ENCODE measurements around the gene ZP1.

DNA sequence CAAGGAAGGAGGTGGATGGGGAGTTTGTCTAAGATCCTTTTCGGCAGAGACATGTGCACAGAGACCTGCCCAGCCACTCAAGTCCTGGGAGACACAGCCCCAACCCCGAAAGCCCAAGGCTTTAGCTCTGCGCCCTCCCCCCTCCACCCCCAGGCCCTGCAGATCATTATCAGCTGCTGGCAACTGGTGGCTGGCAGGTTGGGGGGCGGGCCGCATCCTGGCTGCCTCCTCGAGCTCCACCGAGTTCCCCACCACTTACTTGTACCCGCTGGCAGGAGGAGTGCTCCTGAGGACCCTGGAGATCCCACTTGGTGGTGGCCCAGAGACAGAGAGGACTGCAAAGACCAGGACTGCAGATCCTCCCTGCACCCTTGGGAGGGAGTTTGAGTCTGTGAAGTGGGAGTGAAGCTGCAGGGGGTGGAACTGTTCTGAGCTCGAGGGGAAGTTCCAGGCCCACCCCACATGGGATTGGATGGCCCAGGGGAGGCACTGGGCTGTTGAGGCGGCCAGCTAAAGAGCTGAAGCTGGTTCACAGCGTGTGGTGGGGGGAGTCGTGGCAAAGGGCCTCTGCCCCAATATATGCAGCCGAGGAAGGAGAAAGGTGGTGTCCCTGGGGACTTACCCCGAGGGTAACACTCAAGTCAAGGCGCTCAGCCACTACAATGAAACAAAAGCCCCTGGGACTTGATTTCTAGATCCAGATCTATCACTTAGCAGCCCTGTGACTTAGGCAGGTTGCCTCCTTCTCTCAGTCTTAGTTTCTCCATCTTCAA is 45.3 kb upstream of the ZP1 start:
- TF ChIP-seq RAD21 (IDR thresholded peaks at IDR 0.05; ENCODE audit: insufficient read depth, low read depth, low read length) (no peak), GABPA (IDR thresholded peaks at IDR 0.05; ENCODE audit: low read depth) (no peak), FOXK2 (IDR thresholded peaks at IDR 0.05) (no peak)
- TF ChIP-seq, protein P1, sequence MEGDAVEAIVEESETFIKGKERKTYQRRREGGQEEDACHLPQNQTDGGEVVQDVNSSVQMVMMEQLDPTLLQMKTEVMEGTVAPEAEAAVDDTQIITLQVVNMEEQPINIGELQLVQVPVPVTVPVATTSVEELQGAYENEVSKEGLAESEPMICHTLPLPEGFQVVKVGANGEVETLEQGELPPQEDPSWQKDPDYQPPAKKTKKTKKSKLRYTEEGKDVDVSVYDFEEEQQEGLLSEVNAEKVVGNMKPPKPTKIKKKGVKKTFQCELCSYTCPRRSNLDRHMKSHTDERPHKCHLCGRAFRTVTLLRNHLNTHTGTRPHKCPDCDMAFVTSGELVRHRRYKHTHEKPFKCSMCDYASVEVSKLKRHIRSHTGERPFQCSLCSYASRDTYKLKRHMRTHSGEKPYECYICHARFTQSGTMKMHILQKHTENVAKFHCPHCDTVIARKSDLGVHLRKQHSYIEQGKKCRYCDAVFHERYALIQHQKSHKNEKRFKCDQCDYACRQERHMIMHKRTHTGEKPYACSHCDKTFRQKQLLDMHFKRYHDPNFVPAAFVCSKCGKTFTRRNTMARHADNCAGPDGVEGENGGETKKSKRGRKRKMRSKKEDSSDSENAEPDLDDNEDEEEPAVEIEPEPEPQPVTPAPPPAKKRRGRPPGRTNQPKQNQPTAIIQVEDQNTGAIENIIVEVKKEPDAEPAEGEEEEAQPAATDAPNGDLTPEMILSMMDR (IDR thresholded peaks at IDR 0.05 in 2 of 3, conservative IDR thresholded peaks at IDR 0.05 in 1 of 3; ENCODE audit: control insufficient read depth in 2 of 3, extremely low read depth in 1 of 3, insufficient read depth in 1 of 3, low read depth in 3 of 3, low read length in 3 of 3), result no peak
- TF ChIP-seq, protein P2, sequence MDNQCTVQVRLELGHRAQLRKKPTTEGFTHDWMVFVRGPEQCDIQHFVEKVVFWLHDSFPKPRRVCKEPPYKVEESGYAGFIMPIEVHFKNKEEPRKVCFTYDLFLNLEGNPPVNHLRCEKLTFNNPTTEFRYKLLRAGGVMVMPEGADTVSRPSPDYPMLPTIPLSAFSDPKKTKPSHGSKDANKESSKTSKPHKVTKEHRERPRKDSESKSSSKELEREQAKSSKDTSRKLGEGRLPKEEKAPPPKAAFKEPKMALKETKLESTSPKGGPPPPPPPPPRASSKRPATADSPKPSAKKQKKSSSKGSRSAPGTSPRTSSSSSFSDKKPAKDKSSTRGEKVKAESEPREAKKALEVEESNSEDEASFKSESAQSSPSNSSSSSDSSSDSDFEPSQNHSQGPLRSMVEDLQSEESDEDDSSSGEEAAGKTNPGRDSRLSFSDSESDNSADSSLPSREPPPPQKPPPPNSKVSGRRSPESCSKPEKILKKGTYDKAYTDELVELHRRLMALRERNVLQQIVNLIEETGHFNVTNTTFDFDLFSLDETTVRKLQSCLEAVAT (IDR thresholded peaks at IDR 0.05), result no peak
